Measurements from ENCODE around the gene NXNL1. TPM values are rescaled to one million over a fixed set of nuclear protein-coding genes. Genes with fewer than 3 reads are reported as not detected.

NXNL1 gene
- total and polyA plus RNA-seq, 8 donors: 0.28 TPM; not detected in 7

GRCh38 chr19:17489392-17490030 lies 28.8 kb upstream of the NXNL1 start:
- Histone ChIP-seq H3K9me3 (no peaks in the 10 kb centered on the region), H3K36me3 (no peaks in the 10 kb centered on the region), H3K27ac (no peak overlapping the region), H3K4me1 (peaks cover 0 to 17% of the 10 kb centered on the region in 2 donors), H3K27me3 (no peaks in the 10 kb centered on the region), H3K4me3 (no peak overlapping the region)
- DNase-seq: no peak
- TF ChIP-seq, protein P1, sequence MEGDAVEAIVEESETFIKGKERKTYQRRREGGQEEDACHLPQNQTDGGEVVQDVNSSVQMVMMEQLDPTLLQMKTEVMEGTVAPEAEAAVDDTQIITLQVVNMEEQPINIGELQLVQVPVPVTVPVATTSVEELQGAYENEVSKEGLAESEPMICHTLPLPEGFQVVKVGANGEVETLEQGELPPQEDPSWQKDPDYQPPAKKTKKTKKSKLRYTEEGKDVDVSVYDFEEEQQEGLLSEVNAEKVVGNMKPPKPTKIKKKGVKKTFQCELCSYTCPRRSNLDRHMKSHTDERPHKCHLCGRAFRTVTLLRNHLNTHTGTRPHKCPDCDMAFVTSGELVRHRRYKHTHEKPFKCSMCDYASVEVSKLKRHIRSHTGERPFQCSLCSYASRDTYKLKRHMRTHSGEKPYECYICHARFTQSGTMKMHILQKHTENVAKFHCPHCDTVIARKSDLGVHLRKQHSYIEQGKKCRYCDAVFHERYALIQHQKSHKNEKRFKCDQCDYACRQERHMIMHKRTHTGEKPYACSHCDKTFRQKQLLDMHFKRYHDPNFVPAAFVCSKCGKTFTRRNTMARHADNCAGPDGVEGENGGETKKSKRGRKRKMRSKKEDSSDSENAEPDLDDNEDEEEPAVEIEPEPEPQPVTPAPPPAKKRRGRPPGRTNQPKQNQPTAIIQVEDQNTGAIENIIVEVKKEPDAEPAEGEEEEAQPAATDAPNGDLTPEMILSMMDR (IDR thresholded peaks at IDR 0.05): no peak
- no peak for ATAC-seq
- intact Hi-C loops (cut with DNase I): no loop called here

DNA sequence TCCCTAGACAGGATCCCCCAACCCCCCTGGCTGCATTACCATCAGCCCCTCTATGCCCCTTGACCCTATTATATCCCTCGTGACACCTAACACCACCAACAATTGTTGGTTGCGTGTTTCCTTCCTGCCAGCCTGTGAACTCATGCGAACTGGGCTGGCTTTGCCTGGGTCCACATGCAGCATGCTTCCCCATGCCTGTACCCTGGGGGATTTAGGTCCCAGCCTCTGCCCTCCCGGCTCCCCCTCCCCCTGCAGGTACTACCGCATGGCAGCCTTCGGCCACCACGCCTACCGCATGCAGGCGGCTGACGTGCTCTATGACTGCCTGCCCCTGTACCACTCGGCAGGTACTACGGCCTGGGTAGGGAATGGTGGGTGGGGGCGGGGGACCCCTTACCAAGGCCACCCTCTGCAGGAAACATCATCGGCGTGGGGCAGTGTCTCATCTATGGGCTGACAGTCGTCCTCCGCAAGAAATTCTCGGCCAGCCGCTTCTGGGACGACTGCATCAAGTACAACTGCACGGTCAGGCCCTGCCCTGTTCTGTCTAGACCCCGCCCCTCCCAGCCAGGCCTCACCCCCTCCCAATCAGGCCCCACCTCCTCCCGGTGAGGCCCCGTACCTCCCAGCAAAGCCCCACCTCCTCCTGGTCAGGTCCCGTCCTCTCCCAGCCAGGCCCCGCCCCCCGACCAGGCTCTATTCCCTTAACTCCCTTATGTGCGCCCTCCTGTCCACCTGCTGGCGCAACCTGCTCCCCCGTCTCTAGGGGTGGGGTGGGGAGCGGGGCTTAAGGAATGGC lies 28.1 kb upstream of the NXNL1 start:
- H3K27ac ChIP-seq: peak overlapping the region in 1 of 2 donors; percentile 5
- H3K27me3 ChIP-seq: no peaks in the 10 kb centered on the region
- TF ChIP-seq, protein P1 (IDR thresholded peaks at IDR 0.05): no peak
- peak overlapping the region in 1 of 2 donors; percentile 11 for H3K4me3 ChIP-seq
- peaks cover 0 to 17% of the 10 kb centered on the region in 2 donors for H3K4me1 ChIP-seq
- no peaks in the 10 kb centered on the region for H3K9me3 ChIP-seq
- peak; percentile 99 for ATAC-seq
- peak in 3 of 4 donors; percentile 79 to 93 (median 89) for DNase-seq
- H3K36me3 ChIP-seq: no peaks in the 10 kb centered on the region
- intact Hi-C loops (cut with DNase I): no loop called here

DNA sequence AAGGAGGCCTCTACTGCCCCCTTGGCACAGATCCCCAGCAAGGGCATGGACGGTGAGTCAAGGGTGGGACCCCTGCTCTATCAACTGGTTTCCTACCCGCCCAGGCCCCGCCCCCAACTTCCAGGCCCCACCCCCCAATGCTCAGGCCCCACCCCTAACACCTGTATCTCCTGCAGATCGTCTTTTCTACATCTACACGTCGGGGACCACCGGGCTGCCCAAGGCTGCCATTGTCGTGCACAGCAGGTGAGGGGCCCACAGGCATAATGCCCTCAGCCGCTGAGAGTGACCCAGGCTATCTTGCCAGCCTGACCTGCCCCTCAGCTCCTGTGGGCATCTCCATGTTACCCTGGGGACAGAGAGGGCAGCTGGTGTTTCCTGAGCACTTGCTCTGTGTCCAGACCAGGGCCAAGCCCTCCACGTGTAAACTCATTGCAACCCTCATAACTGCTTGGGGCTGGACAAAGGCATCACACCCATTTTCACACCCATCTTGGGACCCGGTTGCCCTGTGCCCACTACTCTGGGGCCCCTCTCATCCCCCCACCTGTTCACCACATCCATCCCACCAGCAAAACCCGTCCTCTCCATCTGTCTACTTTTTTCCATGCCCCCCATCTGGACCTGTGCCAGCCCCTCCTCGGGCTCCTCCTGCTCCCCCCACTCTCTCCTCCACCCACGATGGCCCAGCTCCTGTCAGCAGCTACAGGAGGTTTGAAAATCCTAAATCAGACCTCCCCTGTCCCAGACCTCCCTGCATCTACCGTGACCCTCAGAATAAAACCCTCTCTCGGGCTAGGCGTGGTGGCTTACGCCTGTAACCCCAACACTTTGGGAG lies 26.8 kb upstream of the NXNL1 start:
- H3K27ac ChIP-seq: no peak overlapping the region
- TF ChIP-seq, protein P1 (IDR thresholded peaks at IDR 0.05): no peak
- no peaks in the 10 kb centered on the region for H3K27me3 ChIP-seq
- H3K9me3 ChIP-seq: no peaks in the 10 kb centered on the region
- intact Hi-C loops (cut with DNase I): no loop called here
- H3K4me3 ChIP-seq: no peak overlapping the region
- DNase-seq (no peak), ATAC-seq (no peak)
- H3K36me3 ChIP-seq: no peaks in the 10 kb centered on the region
- H3K4me1 ChIP-seq: peaks cover 0 to 17% of the 10 kb centered on the region in 2 donors

- H3K9me3 ChIP-seq: no peaks in the 10 kb centered on the region
- intact Hi-C loops (cut with DNase I): no loop called here
- TF ChIP-seq, protein P1 (IDR thresholded peaks at IDR 0.05): no peak
- DNase-seq (no peak), ATAC-seq (no peak)
- no peaks in the 10 kb centered on the region for H3K27me3 ChIP-seq
- no peaks in the 10 kb centered on the region for H3K36me3 ChIP-seq
- H3K27ac ChIP-seq: no peak overlapping the region
- H3K4me1 ChIP-seq: peaks cover 0 to 23% of the 10 kb centered on the region in 2 donors
- H3K4me3 ChIP-seq: no peak overlapping the region
Observed at GRCh38 chr19:17486545-17487240, 26.0 kb upstream of the NXNL1 start.

All from left lung (tissue), 10 donors.